Activated T-cell treated with anti-CD3 and anti-CD28 coated beads, Interleukin-2, amount 50 U/mL, for 1 hour (primary cell): ENCODE measurements around the gene CERT1.

Experiments used
- DNase-seq: peaks from one replicate; pipeline ENCODE4 v3.0.0-alpha.2; 2020

The CERT1 gene

GRCh38 chr5:75384218-75384617, 127.2 kb downstream of the CERT1 start:
- no peak for DNase-seq

- no peak for DNase-seq
Observed at GRCh38 chr5:75381456-75381855, 130.0 kb downstream of the CERT1 start.

DNA sequence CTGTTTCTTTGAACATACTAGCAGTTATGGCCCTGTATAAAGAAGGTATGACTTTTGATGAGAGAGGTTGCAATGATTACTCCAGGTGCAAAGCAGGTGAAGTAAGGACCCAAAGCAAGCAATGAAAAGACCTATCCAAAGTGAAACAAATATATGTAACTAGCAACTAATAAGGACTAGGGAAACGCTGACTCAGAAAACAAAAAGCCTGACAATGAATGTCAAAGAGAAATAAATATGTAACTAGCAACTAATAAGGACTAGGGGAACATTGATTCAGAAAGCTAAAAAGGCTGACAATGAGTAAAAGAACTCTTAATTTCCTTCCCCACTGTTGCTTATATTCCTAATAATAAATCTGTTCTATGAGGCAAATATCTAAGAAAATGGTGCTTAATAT, 131.3 kb downstream of the CERT1 start:
- DNase-seq, result no peak

GRCh38 chr5:75375414-75375813, 136.0 kb downstream of the CERT1 start:
- DNase-seq, result no peak

GRCh38 chr5:75374394-75374814, 137.0 kb downstream of the CERT1 start:
- no peak for DNase-seq

DNA sequence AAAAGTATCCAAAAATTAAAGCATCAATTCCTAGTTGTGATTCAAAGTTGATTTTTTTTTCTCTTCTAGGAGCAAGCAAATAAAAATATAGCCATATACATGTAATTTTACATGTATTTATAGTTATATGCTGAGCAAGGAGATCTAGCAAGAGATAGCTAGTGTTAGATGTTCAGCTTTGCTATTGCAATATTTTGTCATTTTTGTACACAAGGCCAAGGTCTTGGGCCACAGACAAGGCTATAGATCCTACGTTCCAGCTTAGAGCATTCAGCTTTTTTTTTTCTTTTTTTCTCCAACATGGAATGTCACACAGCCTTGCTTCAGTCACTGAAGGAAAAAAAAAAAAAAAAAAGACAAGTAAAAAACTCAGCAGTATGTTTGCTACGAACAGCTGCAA, 137.6 kb downstream of the CERT1 start:
- DNase-seq, result no peak

DNA sequence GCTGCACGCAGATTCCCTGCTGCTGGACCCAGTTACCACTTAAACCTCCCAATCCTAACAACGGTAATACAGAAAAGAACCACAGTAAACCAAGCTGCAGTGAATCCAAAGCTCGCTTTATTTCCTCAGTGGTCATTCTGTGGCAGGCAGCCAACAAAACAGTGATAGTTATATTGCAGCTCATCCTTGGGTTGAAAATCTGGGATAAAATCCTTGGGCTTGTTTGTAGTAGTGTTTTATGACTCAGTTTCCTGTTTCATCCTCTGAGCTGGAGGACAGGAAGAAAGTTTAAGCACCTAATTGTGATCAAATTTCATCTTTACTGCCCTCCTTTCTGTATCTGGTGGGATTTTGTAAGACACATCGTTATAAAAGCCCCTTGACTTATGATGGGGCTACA, 143.0 kb downstream of the CERT1 start:
- DNase-seq, result no peak

DNA sequence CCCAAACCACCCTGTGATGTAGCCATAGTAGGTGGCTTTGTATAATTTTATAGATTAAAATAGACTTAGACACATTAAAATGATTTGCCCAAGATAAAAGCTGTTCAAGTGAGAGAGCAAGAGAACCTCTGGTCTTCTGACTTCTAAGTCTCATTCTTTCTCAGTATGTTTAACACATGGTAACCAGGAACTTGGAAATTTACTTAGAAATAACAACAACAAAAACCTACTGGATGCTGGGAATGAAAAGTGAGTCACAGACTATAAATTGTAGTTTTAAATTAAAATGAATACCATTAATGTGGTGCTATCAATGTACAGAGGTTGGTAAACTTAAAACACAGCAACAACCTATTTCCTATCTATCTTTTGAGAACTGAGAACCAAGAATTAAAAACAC, 144.0 kb downstream of the CERT1 start:
- no peak for DNase-seq

DNA sequence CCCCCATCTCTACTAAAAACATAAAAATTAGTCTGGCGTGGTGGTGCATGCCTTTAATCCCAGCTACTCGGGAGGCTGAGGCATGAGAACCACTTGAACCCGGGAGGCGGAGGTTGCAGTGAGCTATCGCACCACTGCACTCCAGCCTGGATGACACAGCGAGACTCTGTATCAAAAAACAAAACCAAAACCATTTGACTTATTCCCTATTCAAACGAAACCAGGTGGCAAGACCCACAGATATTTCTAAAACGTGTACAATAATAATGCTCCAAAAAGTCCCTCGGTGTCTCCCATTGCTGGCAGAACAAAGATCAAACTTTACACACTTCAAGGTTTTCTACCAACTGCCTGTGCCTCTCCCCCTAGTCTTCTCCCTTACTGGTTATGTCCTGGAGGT, 144.6 kb downstream of the CERT1 start:
- no peak for DNase-seq

- DNase-seq, result no peak
Observed at GRCh38 chr5:75365740-75366139, 145.7 kb downstream of the CERT1 start.

GRCh38 chr5:75364571-75365280, 146.7 kb downstream of the CERT1 start:
- DNase-seq, result no peak

GRCh38 chr5:75363726-75364495, 147.5 kb downstream of the CERT1 start:
- no peak for DNase-seq

- DNase-seq, result no peak
Observed at GRCh38 chr5:75363111-75363510, 148.3 kb downstream of the CERT1 start.

GRCh38 chr5:75362474-75362975, 148.9 kb downstream of the CERT1 start:
- DNase-seq, result no peak

DNA sequence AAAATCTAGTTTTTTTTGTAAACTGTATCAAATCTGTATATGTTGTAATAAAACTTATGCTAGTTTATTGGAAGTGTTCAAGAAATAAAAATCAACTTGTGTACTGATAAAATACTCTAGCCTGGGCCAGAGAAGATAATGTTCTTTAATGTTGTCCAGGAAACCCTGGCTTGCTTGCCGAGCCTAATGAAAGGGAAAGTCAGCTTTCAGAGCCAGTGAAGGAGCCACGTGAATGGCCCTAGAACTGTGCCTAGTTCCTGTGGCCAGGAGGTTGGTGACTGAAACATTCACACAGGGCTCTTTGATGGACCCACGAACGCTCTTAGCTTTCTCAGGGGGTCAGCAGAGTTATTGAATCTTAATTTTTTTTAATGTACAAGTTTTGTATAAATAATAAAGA, 150.1 kb downstream of the CERT1 start:
- DNase-seq, result no peak

DNA sequence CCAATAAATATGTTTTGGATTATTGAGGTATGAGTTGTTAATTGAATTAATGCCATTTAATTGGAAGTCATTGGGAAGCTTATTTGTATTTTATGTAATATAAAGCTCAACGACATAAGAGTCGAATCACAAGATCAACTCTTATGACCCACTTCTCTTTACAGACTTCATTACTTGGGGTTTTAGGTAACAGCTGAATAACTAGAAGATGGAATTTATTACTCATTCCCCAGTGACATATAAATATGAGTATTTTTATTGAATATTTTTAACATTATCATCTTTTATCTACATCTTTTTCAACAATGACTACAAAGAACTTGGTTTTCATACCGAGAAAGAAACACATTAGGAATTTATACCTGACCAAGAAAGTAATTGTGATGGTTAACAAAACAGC, 153.3 kb downstream of the CERT1 start:
- no peak for DNase-seq

DNA sequence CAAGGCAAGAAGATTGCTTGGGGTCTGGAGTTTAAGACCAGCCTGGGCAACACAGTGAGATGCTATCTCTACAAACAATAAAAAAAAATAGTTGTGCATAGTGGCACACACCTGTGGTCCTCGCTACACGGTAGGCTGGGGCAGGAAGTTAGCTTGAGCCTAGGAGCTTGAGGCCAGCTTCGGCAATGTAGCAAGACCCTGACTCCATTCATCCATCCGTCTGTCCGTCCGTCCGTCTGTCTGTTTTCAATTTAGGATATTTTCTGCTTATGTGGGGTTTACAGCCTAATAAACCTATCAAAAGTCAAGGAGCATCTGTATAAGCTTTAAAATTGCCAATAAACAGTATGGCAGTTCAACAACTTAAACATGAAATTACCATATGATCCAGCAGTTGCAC, 154.7 kb downstream of the CERT1 start:
- DNase-seq, result no peak

DNA sequence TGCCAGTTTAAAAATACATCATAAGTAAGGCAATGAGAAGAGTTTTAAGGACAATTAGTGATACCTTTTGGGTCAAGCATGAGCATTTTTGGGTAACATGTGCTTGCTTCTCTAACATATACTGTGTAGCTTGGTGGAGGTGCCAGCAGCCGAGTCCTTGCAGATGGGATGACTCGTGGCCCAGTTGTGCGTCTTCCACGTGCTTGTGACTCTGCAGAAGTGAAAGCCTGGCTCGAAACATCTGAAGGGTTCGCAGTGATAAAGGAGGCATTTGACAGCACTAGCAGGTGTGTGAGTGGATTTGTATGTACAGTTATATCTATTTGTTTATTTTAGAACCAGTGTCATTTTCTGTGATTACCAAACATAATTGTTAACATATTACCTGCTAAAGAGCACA, 156.2 kb downstream of the CERT1 start:
- no peak for DNase-seq

GRCh38 chr5:75351139-75351926, 160.1 kb downstream of the CERT1 start:
- DNase-seq, result no peak

- DNase-seq, result no peak
Observed at GRCh38 chr5:75349663-75350062, 161.8 kb downstream of the CERT1 start.

DNA sequence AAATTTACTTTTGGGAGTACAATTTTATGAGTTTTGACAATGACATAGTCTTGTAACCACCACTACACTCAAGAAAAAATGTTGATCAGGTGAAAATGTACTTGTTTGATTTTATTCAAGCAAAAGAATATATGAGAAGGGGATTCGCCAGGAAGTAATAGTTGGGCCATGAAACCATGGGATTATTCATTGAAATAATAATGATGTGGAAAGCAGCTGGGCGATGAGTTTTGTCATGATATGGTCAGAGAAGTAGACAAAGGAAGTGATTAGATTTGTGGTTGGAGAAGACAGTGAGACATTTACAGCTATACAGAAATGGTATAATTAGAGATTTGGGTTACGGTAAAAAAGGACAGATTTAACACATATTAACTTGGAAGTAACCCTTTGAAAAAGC, 163.2 kb downstream of the CERT1 start:
- DNase-seq, result no peak

DNA sequence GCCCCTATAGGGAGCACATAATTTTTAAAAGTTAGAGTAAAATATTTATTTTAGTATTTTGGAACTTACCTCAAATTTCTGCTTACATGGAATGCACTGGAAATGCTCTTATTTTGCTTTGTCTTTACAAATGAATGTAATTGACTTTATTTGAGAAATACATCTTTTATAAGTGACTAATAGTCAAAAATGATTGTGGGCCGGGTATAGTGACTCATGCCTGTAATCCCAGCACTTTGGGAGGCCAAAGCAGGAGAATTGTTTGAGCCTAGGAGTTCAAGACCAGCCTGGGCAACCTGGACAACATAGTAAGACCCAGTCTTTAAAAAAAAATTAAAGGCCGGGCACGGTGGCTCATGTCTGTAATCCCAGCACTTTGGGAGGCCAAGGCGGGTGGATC, 168.6 kb downstream of the CERT1 start:
- DNase-seq, result no peak

DNA sequence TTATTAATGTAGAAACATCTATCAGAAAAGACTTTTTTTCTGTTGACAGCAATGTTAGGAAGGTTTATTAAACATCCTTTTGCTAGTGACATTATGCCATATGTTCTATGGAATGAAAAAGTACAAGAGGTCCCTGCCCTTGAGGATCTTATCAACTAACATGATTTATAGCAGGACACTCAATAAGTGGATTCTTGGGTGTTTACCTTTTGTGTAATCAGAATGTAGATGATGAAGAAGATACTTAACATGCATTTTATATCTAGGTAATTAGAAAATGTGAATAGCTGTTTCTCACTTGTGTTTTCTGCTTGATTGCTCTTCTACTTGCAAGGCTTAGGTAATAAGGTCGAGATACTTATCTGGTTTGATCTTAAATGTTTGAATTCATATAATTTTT, 169.5 kb downstream of the CERT1 start:
- DNase-seq, result no peak
